Measurements from ENCODE around the gene CLEC17A.

DNA sequence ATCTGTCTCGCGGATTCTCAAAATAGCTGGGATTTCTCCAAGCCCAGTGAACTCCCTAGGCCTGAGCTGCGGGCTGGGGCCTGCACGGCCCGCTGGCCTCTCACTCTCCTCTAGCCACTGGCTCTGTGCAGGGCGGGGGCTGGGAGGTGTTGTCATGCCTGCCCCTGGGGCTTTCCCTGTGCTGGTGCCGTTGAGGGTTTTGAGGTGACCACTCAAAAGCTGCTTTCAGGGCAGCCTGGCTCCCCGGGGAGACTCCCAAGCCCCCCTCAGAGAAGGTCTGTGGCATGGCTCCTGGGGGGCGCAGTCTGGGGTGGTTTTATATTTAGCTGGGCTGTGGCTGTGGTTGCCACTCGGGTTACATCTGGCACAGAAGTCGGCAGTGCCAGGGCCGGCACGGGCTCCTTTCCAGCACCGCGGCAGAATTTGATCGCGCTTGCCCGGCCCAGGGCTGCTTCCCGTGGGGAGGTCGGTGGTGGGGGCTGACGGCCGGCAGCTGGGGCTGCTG lies 21.0 kb upstream of the CLEC17A start:
- TF ChIP-seq EZH2phosphoT487 (IDR thresholded peaks at IDR 0.05; ENCODE audit: insufficient read depth, low read depth) (no peak), EZH2 (IDR thresholded peaks at IDR 0.05; ENCODE audit: insufficient read depth, poor library complexity, severe bottlenecking) (no peak)
